ENCODE results near the gene KIZ. TPM values are rescaled to one million over a fixed set of nuclear protein-coding genes. Genes with fewer than 3 reads are reported as not detected.

The KIZ gene, protein sequence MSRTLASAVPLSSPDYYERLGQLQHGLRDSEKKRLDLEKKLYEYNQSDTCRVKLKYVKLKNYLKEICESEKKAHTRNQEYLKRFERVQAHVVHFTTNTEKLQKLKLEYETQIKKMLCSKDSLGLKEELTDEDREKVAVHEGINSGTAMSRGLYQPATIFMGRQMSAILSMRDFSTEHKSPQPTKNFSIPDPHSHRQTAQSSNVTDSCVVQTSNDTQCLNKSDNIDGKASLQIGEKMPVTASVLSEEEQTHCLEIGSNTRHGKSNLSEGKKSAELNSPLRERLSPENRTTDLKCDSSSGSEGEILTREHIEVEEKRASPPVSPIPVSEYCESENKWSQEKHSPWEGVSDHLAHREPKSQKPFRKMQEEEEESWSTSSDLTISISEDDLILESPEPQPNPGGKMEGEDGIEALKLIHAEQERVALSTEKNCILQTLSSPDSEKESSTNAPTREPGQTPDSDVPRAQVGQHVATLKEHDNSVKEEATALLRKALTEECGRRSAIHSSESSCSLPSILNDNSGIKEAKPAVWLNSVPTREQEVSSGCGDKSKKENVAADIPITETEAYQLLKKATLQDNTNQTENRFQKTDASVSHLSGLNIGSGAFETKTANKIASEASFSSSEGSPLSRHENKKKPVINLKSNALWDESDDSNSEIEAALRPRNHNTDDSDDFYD
- 7.9 TPM for polyA plus RNA-seq (2013, experiment 1 of 2; ENCODE audit: insufficient read length)
- 13.0 TPM for polyA plus RNA-seq (2013, experiment 2 of 2; ENCODE audit: insufficient read length)

- DNase-seq, result peak; percentile 92
Observed at GRCh38 chr20:21125849-21126580, at the start of gene KIZ. Gene KIZ (plus strand): TSS chr20:21126082. CDS start chr20:21126116, 34 bp downstream.

DNA sequence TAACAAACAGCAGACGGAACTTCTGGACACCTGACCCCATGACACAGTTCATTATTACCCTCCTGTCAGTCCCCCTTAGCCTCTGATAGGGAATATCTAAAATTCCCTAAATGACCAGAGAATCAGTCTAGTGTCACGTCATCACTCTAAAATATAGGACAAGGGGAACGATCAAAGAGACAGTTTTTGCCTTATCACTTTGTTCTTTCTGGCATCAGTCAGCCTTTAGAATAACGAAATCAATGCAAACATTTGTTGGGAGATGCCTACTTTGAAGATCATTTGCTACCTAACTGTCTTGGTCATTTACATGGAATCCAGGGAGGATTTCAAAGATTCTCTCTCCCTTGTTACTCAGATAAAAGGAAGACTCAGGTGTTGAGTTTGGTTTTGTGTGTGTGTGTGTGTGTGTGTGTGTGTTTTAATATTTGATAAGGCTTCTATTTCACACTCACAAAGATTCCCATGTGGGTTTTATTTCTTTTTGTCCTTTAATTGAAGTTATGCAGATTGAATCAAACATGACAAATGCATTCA is 48.0 kb upstream of the KIZ start:
- no peak for DNase-seq

DNA sequence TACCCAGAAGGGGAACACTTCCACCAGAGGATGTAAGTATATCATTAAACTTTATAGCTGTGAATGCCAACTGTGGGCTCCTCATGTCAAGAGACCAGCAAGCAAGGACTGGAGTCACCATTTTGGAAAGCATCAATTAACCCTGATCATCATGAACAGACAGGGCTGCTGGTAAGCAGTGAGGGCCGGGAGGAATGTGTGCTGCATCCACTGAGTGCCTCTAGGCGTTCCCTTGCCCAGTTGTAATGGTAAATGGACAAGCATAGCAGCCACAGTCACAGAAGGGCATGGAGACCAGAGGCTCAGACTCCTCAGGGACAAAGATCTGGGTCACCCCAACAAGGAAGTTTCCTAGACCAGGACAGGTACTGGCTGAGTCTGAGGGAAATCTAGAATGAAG is 43.3 kb upstream of the KIZ start:
- DNase-seq, result no peak

DNA sequence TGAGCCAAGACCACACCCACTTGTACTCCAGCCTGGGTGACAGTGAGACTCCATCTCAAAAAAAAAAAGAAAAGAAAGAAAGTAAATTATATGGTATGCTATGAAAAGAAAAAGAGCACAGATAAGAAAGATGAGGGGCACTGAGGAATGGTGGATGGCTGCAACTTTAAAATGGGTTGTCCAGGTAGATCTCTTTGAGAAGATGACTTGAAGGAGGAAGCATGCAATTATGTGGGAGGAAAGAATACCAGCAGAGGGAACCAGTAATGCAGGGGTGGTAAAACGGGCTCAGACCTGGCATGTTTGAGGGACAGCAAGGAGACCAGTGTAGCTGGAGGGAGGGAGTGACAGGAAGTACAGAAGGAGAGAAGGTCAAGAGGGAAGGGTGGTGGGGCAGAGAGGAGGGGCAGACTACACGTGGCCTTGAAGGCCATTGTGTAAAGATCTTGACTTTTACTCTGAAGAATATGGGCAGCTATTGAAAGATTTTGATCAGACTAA is 42.0 kb upstream of the KIZ start:
- DNase-seq, result no peak

DNA sequence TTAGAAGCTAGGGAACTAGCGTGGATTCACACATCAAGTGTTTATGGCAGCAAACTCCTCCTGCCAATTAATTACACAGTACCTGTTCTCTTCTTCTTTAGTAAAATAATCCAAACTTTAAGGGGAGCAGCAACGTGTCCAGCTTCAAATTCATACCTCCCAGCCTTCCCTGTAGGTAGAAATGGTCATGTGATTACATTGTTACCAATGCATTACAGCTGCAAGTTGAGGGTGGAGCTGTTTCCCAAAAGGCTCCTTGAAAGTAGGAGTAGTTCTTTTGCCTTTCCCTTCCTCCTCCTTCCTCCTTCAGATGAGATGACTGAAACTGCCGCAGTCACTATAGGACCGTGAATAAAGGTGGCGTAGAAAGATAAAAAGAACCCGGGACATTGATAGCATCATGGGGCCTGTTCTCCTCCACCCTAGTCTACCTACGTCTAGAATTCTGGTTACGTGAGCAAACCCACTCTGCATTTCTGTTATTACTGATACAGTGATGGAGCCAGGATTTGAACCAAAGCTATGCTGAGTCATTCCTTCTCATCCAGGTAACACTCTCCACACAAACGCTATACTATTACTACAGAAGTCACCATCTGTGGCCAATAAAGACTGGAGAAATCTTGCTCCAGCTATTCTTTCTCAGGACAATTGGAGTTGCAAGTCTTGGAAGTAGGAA is 37.9 kb upstream of the KIZ start:
- no peak for DNase-seq

DNA sequence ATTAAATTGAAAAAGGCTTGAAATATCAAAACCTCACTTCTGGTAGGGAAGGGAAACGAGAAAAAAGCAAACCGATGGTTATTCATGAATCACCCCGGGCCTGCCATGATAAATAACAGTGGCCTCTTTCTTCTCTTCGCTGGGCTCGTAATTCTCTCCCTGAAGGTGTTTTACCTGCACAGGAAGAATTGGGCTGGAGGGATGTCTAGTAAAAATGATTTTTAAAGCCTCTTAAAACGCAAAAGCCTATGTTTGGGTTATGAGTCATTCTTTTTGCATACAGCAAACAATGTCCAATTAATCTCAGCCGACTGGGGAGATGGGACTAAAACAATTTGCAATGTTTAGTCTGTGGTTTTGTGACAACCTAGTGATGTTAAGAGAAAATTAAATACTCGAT is 36.5 kb upstream of the KIZ start:
- DNase-seq, result no peak

GRCh38 chr20:21090111-21090618 is 35.7 kb upstream of the KIZ start:
- DNase-seq, result no peak

- DNase-seq, result no peak
Observed at GRCh38 chr20:21090721-21091120, 35.2 kb upstream of the KIZ start.

DNA sequence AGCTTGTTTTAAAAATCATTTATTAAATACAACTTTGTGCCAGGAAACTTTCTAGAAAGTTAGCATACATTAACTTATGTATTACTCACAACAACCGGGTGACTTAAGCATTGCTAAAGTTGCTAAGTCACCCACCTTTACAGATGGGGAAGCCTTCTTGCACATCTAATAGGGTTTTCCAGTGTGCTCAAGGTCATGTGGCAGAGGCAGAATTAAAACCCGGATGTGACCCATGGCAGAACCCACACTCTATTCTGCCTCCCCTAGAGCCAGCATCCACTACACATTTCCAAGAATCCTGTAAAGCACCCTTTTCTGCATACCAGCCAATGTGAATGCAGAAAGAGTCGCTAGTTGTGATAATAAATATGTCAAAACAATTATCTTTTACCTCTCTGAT is 33.1 kb upstream of the KIZ start:
- no peak for DNase-seq

DNA sequence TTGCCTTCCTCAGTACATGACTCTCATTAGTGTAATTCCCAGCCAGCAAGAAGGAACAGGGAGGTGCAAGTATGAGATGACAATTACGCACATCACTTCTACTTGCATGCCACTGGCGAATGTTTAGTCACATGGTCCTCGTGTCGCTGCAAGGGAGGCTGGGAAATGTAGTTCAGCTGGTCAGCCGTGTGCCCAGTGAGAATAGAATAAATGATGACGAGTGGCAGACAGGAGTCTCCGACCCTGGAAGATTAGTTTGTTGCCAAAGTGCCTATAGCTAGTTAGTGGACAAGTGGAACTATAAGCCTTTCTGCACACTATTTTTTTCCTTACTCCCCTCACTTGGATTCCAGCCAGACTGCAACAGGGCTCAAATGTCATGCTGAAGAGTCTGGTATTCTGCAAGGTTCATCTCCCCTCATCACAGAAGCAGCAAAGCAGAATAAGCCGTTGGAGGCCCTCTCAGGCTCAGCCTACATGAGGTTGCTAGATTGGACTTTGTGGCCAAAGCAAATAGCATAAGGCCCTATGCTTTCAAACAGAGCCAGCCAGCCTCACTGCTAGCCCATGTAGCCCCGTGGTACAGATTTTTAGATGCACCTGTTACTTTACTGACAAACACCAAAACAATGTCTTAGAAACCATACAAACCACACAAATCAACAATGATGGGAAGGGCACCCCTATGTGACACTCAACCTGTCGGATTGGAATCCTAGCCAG is 29.4 kb upstream of the KIZ start:
- no peak for DNase-seq

DNA sequence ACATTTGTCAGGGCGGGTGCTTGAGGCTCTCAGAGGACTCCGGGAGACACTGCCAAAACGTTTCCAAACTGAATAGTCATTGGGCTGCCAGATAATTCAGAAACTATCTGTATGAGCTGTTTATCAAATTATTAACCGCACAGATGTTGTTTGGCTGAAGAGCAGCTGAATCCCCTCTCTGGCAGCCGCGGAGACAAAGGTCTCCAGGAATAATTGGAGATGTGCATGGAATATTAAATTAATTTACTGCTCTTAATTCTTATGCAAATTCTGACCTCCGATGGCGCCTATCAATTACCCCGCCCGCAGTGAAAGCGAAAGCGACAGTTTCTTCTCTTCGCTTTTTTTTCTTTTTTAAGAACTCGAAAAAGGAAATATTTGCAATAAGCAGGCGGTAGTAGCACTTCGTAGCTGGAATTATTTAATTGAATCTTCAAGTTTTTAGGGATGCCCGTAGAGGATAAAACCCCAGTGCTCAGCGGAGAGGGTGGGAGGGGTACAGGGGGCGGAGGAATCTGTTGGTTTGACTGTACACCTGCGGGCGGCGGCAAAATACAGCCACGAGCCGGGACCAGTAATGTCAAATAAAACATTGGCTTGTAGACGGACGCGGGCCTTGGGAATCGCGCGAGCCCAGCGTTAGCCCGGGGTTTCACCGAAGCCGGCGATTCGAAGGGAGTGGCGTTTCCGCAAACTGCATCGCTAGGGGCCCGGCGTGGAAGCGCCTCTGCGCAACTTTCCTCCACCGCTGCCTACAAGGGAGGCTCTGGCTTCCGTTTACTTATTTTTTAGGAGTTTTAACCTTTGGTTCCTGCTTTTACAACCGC is 25.9 kb upstream of the KIZ start:
- no peak for DNase-seq

DNA sequence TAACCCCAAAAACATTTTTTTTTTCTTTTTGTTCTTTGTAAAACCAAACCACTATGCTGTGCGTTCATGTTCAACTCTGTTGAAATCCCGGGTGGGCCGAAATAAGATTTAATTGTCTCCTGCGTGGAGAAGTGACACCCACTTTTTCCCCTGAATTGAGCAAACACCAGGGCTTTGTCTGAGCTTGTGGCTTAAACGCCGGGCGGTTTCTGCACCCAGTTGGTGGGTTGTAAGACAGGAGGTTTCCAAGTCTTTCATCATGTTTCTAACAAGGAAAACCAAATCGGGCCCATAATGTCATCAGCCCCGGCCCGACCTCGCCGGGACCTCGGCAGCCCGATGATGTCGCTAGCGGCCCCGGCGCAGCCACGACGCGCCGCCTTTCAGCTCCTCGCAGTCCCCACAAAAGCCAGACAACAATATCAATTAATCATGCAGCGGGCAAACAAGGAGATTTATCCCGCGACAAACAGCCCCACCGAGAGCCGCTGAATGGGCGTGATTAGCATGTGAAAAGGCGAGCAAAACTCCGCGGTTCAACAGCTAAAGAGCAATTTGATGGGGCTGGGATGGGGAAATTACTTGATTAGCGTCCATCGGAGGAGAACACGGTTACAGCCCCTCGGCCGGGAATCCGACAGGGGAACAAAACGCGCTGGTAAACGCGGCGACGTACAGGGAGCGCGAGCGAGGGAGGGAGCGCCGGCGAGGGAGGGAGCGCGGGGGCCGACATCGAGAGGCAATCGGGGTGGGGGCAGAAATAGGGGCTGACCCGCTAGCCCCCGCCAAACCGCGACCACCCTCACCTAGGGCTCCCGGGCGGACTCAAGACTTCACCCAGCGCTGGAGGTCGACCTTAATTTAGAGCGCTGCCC is 25.1 kb upstream of the KIZ start:
- DNase-seq, result no peak

GRCh38 chr20:21101453-21101931 is 24.4 kb upstream of the KIZ start:
- DNase-seq, result no peak

DNA sequence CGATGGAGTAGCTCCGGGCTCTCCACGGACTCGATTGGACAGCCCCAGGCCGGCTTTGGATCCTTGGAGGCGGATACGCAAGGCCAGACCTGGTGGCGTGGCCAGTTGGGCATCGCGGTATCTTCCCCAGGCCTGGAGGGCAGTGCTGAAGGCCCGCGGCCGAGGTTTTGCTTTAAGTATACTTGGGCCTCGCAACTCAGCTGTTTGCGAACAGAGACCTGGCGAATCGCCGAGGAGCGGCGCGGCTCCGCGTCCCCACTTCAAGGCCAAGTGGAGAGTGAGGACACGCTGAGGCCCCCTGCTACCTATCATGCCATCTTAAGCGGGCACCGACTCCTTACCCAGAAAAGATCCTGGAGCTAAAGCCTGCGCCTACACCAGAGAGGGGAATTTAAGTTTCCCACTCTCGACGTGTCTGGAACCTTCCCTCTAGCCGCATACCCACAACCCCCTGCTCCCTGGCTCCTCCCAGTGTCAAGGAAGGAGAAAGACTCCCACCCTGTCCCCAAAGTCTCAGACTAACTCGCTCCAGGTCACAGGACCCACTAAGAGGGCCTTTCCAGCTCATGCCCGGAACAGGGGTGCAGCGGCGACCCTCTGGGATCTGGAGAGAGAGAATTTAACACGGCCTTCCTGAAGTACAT is 23.8 kb upstream of the KIZ start:
- no peak for DNase-seq

DNA sequence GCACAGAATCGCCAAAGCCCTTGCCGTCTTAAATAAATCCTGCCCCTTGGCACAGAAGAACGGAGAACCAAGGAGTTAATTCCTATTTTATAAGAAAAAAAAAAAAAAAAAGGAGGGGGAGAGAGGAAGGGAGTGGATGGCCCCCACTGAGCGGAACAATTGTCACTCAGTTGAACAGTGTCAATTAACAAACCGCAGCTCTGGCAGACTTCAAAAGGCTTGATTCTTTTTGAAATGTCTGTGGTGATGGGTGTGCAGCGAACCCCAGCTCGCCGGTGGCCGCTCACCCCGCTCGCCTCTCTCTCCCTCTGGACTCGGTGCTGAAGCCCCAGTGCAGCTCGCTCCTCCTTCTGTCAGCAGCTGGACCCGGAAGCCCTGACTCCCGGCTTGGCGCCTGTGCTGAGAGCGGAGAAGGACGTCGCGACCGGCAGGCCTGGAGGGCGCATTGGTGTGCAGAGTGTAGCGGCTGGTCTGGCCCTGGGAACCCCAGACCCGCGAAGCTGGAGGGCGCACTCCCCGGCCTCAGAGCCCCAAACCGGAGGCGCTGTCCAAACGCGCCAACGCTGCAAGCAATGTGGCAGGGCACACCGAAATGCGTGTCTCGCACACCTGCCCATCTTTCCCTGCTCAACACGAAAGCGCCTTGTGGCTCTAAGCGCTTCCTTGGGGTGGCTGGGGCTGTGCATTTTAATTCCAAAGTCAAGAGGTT is 23.1 kb upstream of the KIZ start:
- no peak for DNase-seq

GRCh38 chr20:21103582-21104465 is 22.1 kb upstream of the KIZ start:
- no peak for DNase-seq

DNA sequence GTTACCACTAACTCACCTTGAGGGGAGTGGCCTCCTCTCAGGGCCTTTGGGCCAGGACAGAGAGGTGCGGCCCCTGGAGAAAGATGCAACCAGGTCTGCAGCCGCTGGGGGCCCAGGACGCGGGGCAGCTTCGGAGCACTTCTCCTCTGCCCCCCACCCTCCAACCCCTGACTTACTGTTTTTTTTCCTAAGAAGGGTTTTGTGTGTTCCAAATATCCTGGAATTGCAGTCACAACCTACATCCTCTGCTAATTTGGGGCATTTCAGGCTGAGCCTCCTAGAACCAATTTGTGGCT is 21.5 kb upstream of the KIZ start:
- DNase-seq, result no peak
